PC-3 (cell line): ENCODE measurements around the gene CNPY2.

Experiments
- EZH2 ChIP-seq: fragments of 300-600 bp; sonication (generic); IDR thresholded peaks from one replicate; pipeline ENCODE4 v1.6.1; 2017; ENCODE audit warnings: antibody characterized with exemption, mild to moderate bottlenecking, low read length; ENCODE audit not compliant: unreplicated experiment
- TF ChIP-seq, protein P1 (sequence below): fragments of 300-600 bp; sonication (generic); conservative IDR thresholded peaks from 2 replicates; pipeline ENCODE4 v1.5.1; 2017; ENCODE audit warnings: antibody characterized with exemption, low read depth, mild to moderate bottlenecking, low read length

DNA sequence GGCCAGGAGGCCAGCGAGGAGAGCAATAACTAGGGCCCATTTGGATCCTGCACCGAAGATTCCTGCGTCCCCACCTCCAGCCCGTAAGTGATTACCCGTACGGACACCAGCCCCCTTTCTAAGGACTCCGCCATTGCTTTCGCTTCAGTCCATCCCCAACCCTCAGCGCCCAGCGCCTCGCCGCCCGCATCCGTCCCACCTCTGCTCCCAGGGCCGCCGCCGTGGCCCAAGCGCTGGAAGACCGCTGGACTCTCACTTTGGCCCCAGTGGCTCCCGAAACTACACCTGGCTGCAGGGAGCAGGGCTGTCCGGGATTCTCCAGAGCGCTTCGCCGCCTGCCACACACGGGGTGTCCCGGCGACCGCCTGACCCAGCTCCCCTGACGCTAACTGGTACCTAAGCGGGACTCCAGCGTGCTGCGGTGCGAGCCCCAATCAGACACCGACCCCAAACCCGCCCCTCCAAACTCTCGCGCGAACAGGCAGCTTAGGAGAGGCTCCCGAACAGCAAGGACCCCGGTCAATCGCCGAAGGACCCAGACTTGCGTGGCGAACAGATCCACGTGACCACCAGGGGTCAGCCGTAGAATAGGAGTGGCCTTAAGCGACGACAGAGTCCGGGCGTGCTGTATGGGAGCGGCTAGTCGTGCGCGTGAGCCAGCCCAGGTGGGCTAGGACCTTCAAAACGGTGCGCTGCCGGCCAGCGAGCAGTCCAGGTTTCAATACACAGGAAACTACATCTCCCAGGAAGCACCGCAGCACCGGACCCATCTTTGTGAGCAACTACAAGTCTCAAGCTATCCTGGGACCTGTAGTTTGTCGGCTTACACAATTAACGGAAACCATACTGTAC, at the start of gene CNPY2:
- no peak for TF ChIP-seq EZH2
- TF ChIP-seq, protein P1, sequence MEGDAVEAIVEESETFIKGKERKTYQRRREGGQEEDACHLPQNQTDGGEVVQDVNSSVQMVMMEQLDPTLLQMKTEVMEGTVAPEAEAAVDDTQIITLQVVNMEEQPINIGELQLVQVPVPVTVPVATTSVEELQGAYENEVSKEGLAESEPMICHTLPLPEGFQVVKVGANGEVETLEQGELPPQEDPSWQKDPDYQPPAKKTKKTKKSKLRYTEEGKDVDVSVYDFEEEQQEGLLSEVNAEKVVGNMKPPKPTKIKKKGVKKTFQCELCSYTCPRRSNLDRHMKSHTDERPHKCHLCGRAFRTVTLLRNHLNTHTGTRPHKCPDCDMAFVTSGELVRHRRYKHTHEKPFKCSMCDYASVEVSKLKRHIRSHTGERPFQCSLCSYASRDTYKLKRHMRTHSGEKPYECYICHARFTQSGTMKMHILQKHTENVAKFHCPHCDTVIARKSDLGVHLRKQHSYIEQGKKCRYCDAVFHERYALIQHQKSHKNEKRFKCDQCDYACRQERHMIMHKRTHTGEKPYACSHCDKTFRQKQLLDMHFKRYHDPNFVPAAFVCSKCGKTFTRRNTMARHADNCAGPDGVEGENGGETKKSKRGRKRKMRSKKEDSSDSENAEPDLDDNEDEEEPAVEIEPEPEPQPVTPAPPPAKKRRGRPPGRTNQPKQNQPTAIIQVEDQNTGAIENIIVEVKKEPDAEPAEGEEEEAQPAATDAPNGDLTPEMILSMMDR = peak; percentile 44
